Peyer's patch (tissue), 4 donors: ENCODE measurements around the gene MAT2A. TPM values are rescaled to one million over a fixed set of nuclear protein-coding genes. Genes with fewer than 3 reads are reported as not detected.

Source experiments
- DNase-seq, 3 donors: peaks; one replicate each; pipeline ENCODE4 v3.0.0-alpha.2; 2017 to 2019
- H3K27ac ChIP-seq, 4 donors: fragments of 200-600 bp; sonication (generic); one replicate each; pipeline ENCODE4 v1.5.1; 2016 to 2019
- H3K27me3 ChIP-seq, 2 donors: fragments of 200-600 bp; sonication (generic); one replicate each; pipeline ENCODE4 v1.5.1; 2019
- H3K36me3 ChIP-seq, 3 donors: fragments of 200-600 bp; sonication (generic); one replicate each; pipeline ENCODE4 v1.5.1; 2016 to 2019
- H3K4me1 ChIP-seq, 4 donors: fragments of 200-600 bp; sonication (generic); one replicate each; pipeline ENCODE4 v1.5.1; 2016 to 2019
- H3K4me3 ChIP-seq, 4 donors: fragments of 200-600 bp; sonication (generic); 1 replicate in 3 of 4; 2 replicates in 1 of 4; pipeline ENCODE4 v1.5.1; 2016 to 2019; ENCODE audit warnings: mild to moderate bottlenecking in 1 of 4
- H3K9me3 ChIP-seq, 4 donors: fragments of 200-600 bp; sonication (generic); one replicate each; pipeline ENCODE4 v1.5.1; 2016 to 2019; ENCODE audit warnings: mild to moderate bottlenecking in 1 of 4
- POLR2A ChIP-seq, 2 donors: fragments of 450-650 bp; IDR thresholded peaks; one replicate each; pipeline ENCODE4 v1.5.1; 2017; ENCODE audit warnings: antibody characterized with exemption in 2 of 2, mild to moderate bottlenecking in 2 of 2, moderate library complexity in 2 of 2
- total RNA-seq, 4 donors: library from RNA; depleted of rRNA; stranded (reverse); fragments of >200 nt; gene quantifications; one replicate each; pipeline ENCODE4 v1.1.0, GENCODE V29; 2016
- TF ChIP-seq, protein P1 (sequence below), 6 experiments: fragments of 450-650 bp in 4 of 6; fragments of 200-600 bp in 2 of 6; sonication (generic) in 1 of 6; IDR thresholded peaks; one replicate each; pipeline ENCODE4 v1.5.1; 2017 to 2019; ENCODE audit warnings: antibody characterized with exemption in 6 of 6, mild to moderate bottlenecking in 3 of 6, moderate library complexity in 1 of 6

The MAT2A gene
- total RNA-seq, 4 donors from 2014 or later, result 113 to 189 (median 140) TPM

DNA sequence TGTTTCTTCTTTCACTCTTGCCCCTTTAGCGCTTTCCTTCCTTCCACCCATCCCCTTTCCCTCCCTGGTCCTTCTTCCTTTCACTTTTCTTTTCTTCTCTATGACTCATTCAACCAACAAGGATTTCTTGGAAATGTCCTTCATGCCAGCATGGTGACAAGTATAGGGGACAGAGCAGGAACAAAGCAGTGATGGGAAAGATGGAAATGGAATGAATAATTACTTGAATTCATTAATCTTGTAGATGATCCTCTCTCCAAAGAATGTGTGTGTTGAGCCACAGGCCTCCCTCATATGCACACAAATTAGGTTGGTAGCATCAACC, 46.8 kb downstream of the MAT2A start:
- Histone ChIP-seq H3K27me3 (no peaks in the 10 kb centered on the region), H3K27ac (peak overlapping the region; percentile 68 to 99 (median 90)), H3K4me1 (peaks cover 6 to 61% (median 14%) of the 10 kb centered on the region in 4 donors), H3K9me3 (no peaks in the 10 kb centered on the region), H3K4me3 (peak overlapping the region in 1 of 4 donors; percentile 76), H3K36me3 (peaks cover 0 to 10% (median 0%) of the 10 kb centered on the region in 3 donors)
- DNase-seq, result no peak
- TF ChIP-seq, protein P1, sequence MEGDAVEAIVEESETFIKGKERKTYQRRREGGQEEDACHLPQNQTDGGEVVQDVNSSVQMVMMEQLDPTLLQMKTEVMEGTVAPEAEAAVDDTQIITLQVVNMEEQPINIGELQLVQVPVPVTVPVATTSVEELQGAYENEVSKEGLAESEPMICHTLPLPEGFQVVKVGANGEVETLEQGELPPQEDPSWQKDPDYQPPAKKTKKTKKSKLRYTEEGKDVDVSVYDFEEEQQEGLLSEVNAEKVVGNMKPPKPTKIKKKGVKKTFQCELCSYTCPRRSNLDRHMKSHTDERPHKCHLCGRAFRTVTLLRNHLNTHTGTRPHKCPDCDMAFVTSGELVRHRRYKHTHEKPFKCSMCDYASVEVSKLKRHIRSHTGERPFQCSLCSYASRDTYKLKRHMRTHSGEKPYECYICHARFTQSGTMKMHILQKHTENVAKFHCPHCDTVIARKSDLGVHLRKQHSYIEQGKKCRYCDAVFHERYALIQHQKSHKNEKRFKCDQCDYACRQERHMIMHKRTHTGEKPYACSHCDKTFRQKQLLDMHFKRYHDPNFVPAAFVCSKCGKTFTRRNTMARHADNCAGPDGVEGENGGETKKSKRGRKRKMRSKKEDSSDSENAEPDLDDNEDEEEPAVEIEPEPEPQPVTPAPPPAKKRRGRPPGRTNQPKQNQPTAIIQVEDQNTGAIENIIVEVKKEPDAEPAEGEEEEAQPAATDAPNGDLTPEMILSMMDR (IDR thresholded peaks at IDR 0.05), result no peak
- no peak for TF ChIP-seq POLR2A (IDR thresholded peaks at IDR 0.05)

DNA sequence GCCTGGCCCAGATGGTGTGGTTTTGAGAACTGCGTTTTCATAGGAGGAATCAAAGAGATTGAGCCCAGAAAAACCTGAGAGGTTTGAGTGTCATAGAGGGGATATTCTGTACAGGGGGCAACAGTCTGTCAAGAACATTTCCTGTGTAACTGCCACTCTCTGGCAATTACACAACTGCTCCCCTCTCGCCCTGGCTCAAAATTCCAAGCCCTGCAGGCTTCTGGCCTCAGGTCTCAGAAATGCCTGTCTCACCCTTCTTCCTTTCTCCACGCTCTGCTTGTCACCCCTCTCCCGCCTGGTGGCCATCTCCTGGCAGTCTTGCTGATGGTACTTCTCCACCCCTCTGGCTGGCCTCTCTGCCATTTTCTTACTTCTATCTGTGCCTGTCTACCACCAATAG, 49.3 kb downstream of the MAT2A start:
- no peak overlapping the region for H3K4me3 ChIP-seq
- TF ChIP-seq, protein P1 (IDR thresholded peaks at IDR 0.05), result no peak
- no peak for TF ChIP-seq POLR2A (IDR thresholded peaks at IDR 0.05)
- H3K4me1 ChIP-seq, result peaks cover 6 to 63% (median 14%) of the 10 kb centered on the region in 4 donors
- no peaks in the 10 kb centered on the region for H3K27me3 ChIP-seq
- H3K36me3 ChIP-seq, result no peaks in the 10 kb centered on the region
- H3K9me3 ChIP-seq, result no peaks in the 10 kb centered on the region
- peak overlapping the region in 1 of 4 donors; percentile 22 for H3K27ac ChIP-seq
- DNase-seq, result no peak

DNA sequence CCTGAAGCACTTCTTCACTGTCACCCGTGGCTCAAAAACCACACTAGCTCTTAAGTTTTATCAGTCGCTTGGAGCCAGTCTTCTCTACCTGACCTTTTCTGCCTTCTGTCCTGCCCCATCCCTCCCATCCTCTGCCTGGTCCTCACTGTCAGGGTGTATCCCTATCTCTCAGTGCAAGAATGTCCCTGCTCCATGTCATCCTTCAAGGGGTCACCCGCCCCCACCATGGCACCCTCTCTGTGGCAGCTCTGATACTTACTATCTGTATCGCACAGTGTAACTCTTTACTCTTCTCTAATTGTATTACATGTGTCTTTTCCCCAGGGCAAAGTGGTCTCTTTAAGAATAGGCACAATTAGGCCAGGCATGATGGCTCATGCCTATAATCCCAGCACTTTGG, 49.7 kb downstream of the MAT2A start:
- Histone ChIP-seq H3K4me3 (no peak overlapping the region), H3K9me3 (no peaks in the 10 kb centered on the region), H3K36me3 (no peaks in the 10 kb centered on the region), H3K4me1 (peaks cover 6 to 59% (median 11%) of the 10 kb centered on the region in 4 donors), H3K27me3 (no peaks in the 10 kb centered on the region), H3K27ac (peak overlapping the region in 1 of 4 donors; percentile 22)
- no peak for TF ChIP-seq POLR2A (IDR thresholded peaks at IDR 0.05)
- TF ChIP-seq, protein P1 (IDR thresholded peaks at IDR 0.05), result no peak
- no peak for DNase-seq

DNA sequence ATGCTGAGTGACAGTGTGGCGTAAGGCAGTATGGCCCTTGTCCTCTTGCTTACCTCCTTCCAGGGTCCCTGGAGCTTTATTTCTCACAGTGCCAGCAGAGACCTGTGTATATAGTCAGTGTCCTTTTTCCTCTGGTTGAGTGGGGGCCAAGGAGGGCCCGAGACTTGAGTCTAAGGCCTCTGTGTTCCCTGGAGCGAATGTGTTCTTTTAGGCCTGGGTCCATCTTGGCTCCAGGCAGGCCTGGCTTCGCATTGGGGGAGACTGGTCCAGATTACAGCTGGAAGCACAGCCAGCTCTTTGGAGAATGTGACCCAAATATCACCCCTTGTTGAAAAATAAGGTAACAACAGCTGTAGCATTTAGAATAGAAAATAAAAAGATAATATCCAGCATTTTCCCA, 50.2 kb downstream of the MAT2A start:
- no peaks in the 10 kb centered on the region for H3K27me3 ChIP-seq
- H3K4me1 ChIP-seq, result peaks cover 3 to 57% (median 10%) of the 10 kb centered on the region in 4 donors
- DNase-seq, result no peak
- no peaks in the 10 kb centered on the region for H3K9me3 ChIP-seq
- no peak for TF ChIP-seq POLR2A (IDR thresholded peaks at IDR 0.05)
- TF ChIP-seq, protein P1 (IDR thresholded peaks at IDR 0.05), result no peak
- H3K36me3 ChIP-seq, result no peaks in the 10 kb centered on the region
- H3K4me3 ChIP-seq, result no peak overlapping the region
- peak overlapping the region in 2 of 4 donors; percentile 11 to 26 for H3K27ac ChIP-seq

DNA sequence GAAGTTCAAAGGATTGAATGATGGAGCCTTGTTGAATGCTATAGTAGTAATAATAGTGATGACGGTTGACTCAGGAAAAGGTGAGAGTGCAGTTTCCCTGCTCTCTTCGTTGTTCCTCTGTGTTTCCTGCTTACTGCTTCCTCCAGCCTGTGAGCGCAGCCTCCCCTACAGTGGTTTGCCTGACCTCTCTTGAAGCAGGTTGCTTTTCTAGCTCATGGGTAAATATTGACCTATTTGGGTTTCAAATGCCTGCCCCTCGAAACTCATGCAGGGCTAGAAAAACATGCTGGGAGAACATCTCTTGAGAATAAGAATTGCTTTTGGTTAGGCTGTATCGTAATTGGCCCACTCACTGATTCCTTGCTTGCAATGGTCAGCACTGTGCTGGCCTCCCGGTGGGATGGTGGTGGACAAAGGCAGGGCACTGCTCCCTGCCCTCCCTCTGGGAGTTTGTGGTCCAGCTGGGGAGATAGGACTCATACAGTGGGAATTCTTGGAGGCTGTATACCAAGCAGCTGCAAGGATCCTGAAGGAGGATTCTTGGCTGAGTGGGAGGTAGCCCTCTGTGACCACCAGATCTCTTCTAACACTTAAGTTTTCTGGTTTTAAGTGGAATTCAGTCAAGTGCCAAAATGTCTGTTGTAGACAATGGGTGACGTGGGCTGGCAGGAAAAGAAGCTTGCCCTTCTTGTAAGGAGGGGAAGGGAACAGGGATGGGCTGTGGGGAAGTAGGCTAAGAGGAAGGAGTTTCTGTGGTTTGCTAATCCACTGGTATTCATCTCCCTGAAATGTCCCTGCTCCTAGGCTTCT, 51.2 kb downstream of the MAT2A start:
- TF ChIP-seq POLR2A (IDR thresholded peaks at IDR 0.05), result no peak
- TF ChIP-seq, protein P1 (IDR thresholded peaks at IDR 0.05), result no peak
- no peak overlapping the region for H3K4me3 ChIP-seq
- no peaks in the 10 kb centered on the region for H3K27me3 ChIP-seq
- H3K4me1 ChIP-seq, result peaks cover 3 to 54% (median 12%) of the 10 kb centered on the region in 4 donors
- H3K27ac ChIP-seq, result peak overlapping the region; percentile 26 to 57 (median 40)
- DNase-seq, result no peak
- H3K9me3 ChIP-seq, result no peaks in the 10 kb centered on the region
- H3K36me3 ChIP-seq, result no peaks in the 10 kb centered on the region
